SJCRH30 (cell line): ENCODE results near the gene CMPK2. TPM values are rescaled to one million over a fixed set of nuclear protein-coding genes. Genes with fewer than 3 reads are reported as not detected.
"Not testable (repeated sequence)": the region's sequence is repeated elsewhere in the genome, so short reads cannot be mapped to it uniquely, and the experiment has no call there.

ENCODE experiments used
- DNase-seq, 2 experiments: peaks; one replicate each; pipeline ENCODE4 v3.0.0-alpha.2; 2015 to 2020
- H3K27ac ChIP-seq: fragments of 250-450 bp; sonication (Bioruptor Pico); 2 replicates; pipeline ENCODE4 v1.5.1; 2020; ENCODE audit warnings: mild to moderate bottlenecking, moderate library complexity
- H3K27me3 ChIP-seq: fragments of 250-450 bp; sonication (Bioruptor Pico); 2 replicates; pipeline ENCODE4 v1.5.1; 2020; ENCODE audit warnings: mild to moderate bottlenecking, moderate library complexity
- H3K36me3 ChIP-seq: fragments of 250-450 bp; sonication (Bioruptor Pico); 2 replicates; pipeline ENCODE4 v1.5.1; 2020; ENCODE audit warnings: mild to moderate bottlenecking, moderate library complexity
- H3K4me1 ChIP-seq: fragments of 250-450 bp; sonication (Bioruptor Pico); 2 replicates; pipeline ENCODE4 v1.5.1; 2020; ENCODE audit warnings: mild to moderate bottlenecking, moderate library complexity
- H3K4me3 ChIP-seq: fragments of 250-450 bp; sonication (Bioruptor Pico); 2 replicates; pipeline ENCODE4 v1.5.1; 2020; ENCODE audit warnings: mild to moderate bottlenecking, moderate library complexity
- H3K9me3 ChIP-seq: fragments of 250-450 bp; sonication (Bioruptor Pico); replicated peaks from 2 replicates; pipeline ENCODE4 v1.5.1; 2020; ENCODE audit warnings: mild to moderate bottlenecking, moderate library complexity
- total RNA-seq: library from RNA; depleted of rRNA; stranded (reverse); fragments of >200 nt; shearing (Covaris generic); gene quantifications from 2 replicates; pipeline ENCODE4 v1.2.3, GENCODE V29; 2014; rRNA removed

CMPK2 gene
- total RNA-seq = not detected in 2 replicates

GRCh38 chr2:6865346-6866274 is at the start of gene CMPK2:
CMPK2 (minus strand) TSS chr2:6865907; CDS start chr2:6865696, 211 bp downstream.
- Histone ChIP-seq H3K4me1 (no peaks in the 10 kb centered on the region), H3K36me3 (no peaks in the 10 kb centered on the region), H3K4me3 (no peak within 1 kb of the TSS), H3K27me3 (no peaks in the 10 kb centered on the region; the same call in none of the 2 replicates), H3K9me3 (no peaks in the 10 kb centered on the region), H3K27ac (no peak within 1 kb of the TSS)
- no peak for DNase-seq

- Histone ChIP-seq H3K9me3 (no peaks in the 10 kb centered on the region), H3K36me3 (no peaks in the 10 kb centered on the region), H3K4me1 (no peaks in the 10 kb centered on the region), H3K4me3 (no peak overlapping the region), H3K27ac (no peak overlapping the region), H3K27me3 (no peaks in the 10 kb centered on the region)
- DNase-seq = no peak
Observed at GRCh38 chr2:6915399-6915798, 49.7 kb upstream of the CMPK2 start.

DNA sequence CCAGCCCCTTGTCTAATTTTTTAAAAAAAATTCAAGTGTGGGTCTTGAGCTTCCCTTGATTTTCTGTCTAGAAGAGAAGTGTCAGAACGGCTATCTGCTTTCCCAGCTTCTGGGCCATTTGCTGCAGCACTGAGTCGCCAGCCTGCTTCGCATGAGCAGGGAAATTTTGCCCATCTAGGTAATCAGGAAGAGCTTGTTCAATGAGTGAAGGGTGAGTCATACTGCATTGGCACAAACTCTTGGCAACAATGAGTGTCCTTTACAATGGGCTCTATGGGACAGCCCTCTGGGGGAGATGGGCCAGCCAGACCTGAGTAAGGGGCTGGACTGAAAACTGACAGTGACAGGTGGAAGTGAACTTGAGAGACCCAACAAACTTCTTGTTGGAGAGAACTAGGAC is 49.1 kb upstream of the CMPK2 start:
- DNase-seq = peak in 1 of 2 experiments; percentile 45
- no peak overlapping the region for H3K27ac ChIP-seq

GRCh38 chr2:6913415-6914157 is 47.9 kb upstream of the CMPK2 start:
- Histone ChIP-seq H3K27me3 (peaks cover 13% of the 10 kb centered on the region), H3K36me3 (no peaks in the 10 kb centered on the region), H3K4me1 (no peaks in the 10 kb centered on the region), H3K27ac (no peak overlapping the region), H3K9me3 (no peaks in the 10 kb centered on the region), H3K4me3 (no peak overlapping the region)
- DNase-seq = no peak

More for the DNA sequence above, 49.1 kb upstream of the CMPK2 start:
- Histone ChIP-seq H3K36me3 (no peaks in the 10 kb centered on the region), H3K4me1 (no peaks in the 10 kb centered on the region), H3K4me3 (no peak overlapping the region), H3K27me3 (0 out of 2 replicates have a peak, but pooled peaks cover 2% of the 10 kb centered on the region), H3K9me3 (no peaks in the 10 kb centered on the region)

DNA sequence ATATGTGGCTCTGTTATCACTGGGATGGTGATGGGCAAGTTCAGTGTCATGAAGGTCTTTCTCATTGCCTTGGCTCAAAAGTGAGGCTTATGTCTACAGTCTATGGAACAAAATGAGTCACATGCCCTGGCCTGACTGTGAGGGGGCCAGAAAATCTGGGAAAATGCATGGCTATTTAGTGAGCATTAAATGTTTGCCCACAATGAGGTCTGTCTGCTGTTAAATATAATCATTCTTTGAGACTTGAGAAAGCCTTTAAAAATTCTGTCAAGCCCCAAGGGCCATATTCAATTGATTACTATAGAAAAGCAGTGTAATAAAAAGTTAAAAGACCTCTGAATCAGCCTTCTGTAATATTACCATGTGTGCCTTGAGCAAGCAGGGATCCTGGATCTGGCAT is 46.0 kb upstream of the CMPK2 start:
- no peak for DNase-seq
- peaks cover 19% of the 10 kb centered on the region for H3K27me3 ChIP-seq
- no peaks in the 10 kb centered on the region for H3K4me1 ChIP-seq
- no peaks in the 10 kb centered on the region for H3K36me3 ChIP-seq
- no peak overlapping the region for H3K4me3 ChIP-seq
- no peaks in the 10 kb centered on the region for H3K9me3 ChIP-seq
- no peak overlapping the region for H3K27ac ChIP-seq

- H3K27ac ChIP-seq = no peak overlapping the region
- no peaks in the 10 kb centered on the region for H3K9me3 ChIP-seq
- no peak for DNase-seq
- H3K27me3 ChIP-seq = peaks cover 19% of the 10 kb centered on the region
- H3K4me1 ChIP-seq = no peaks in the 10 kb centered on the region
- no peak overlapping the region for H3K4me3 ChIP-seq
- H3K36me3 ChIP-seq = no peaks in the 10 kb centered on the region
Observed at GRCh38 chr2:6909431-6910385, 44.0 kb upstream of the CMPK2 start.

- Histone ChIP-seq H3K27ac (no peak overlapping the region), H3K4me1 (no peaks in the 10 kb centered on the region), H3K27me3 (peaks cover 19% of the 10 kb centered on the region), H3K9me3 (no peaks in the 10 kb centered on the region), H3K4me3 (no peak overlapping the region), H3K36me3 (no peaks in the 10 kb centered on the region)
- DNase-seq = no peak
Observed at GRCh38 chr2:6908291-6908690, 42.6 kb upstream of the CMPK2 start.

GRCh38 chr2:6906165-6906741 is 40.5 kb upstream of the CMPK2 start:
- Histone ChIP-seq H3K36me3 (no peaks in the 10 kb centered on the region), H3K4me1 (no peaks in the 10 kb centered on the region), H3K9me3 (no peaks in the 10 kb centered on the region), H3K27me3 (peaks cover 19% of the 10 kb centered on the region), H3K4me3 (no peak overlapping the region), H3K27ac (no peak overlapping the region)
- no peak for DNase-seq

GRCh38 chr2:6905668-6906067 is 40.0 kb upstream of the CMPK2 start:
- H3K4me1 ChIP-seq = no peaks in the 10 kb centered on the region
- no peaks in the 10 kb centered on the region for H3K36me3 ChIP-seq
- H3K4me3 ChIP-seq = no peak overlapping the region
- no peaks in the 10 kb centered on the region; the same call in 1 of the 2 replicates for H3K9me3 ChIP-seq
- H3K27ac ChIP-seq = no peak overlapping the region
- DNase-seq = no peak
- H3K27me3 ChIP-seq = peaks cover 19% of the 10 kb centered on the region

GRCh38 chr2:6902581-6902980 is 36.9 kb upstream of the CMPK2 start:
- not testable (repeated sequence) for H3K27me3 ChIP-seq, H3K4me3 ChIP-seq, H3K4me1 ChIP-seq, H3K9me3 ChIP-seq, DNase-seq, H3K36me3 ChIP-seq, H3K27ac ChIP-seq

GRCh38 chr2:6896930-6897759 is 31.4 kb upstream of the CMPK2 start:
- H3K36me3 ChIP-seq = no peaks in the 10 kb centered on the region
- H3K9me3 ChIP-seq = no peaks in the 10 kb centered on the region; the same call in 1 of the 2 replicates
- 0 out of 2 replicates have a peak, but pooled peaks cover 3% of the 10 kb centered on the region for H3K4me1 ChIP-seq
- no peak overlapping the region for H3K27ac ChIP-seq
- no peaks in the 10 kb centered on the region for H3K27me3 ChIP-seq
- H3K4me3 ChIP-seq = no peak overlapping the region
- peak in 1 of 2 experiments; percentile 56 for DNase-seq

- H3K36me3 ChIP-seq = no peaks in the 10 kb centered on the region
Observed at GRCh38 chr2:6893876-6894482, 28.3 kb upstream of the CMPK2 start.

DNA sequence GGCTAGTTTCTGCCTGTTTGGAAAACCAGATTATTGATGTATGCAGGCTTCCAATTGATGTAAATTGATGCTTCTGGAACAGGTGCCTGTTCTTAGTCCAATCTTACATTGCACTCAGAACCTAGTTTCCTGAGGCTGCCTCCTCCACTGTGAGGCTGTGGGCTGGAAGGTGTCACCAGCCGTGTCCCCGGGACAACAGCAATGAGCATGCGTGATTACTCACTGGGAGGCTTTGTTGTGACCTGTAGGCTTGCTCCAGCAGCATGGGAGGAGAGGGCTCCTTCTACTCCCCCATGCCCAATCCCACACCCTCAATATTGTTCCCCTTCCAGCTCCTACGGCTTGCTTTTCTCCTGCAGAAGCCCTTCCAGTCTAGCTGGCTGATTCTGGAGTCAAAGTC is 23.0 kb upstream of the CMPK2 start:
- no peak overlapping the region for H3K27ac ChIP-seq
- no peaks in the 10 kb centered on the region for H3K36me3 ChIP-seq
- no peaks in the 10 kb centered on the region for H3K4me1 ChIP-seq
- DNase-seq = no peak
- no peak overlapping the region for H3K4me3 ChIP-seq
- no peaks in the 10 kb centered on the region for H3K9me3 ChIP-seq
- no peaks in the 10 kb centered on the region for H3K27me3 ChIP-seq

More at GRCh38 chr2:6893876-6894482, 28.3 kb upstream of the CMPK2 start:
- no peaks in the 10 kb centered on the region for H3K9me3 ChIP-seq
- no peak overlapping the region for H3K4me3 ChIP-seq
- no peaks in the 10 kb centered on the region for H3K27me3 ChIP-seq
- no peak overlapping the region for H3K27ac ChIP-seq
- no peak for DNase-seq
- no peaks in the 10 kb centered on the region for H3K4me1 ChIP-seq
